HG03565 (cell line): ENCODE results near the gene DLGAP1.
"Not testable (repeated sequence)": the region's sequence is repeated elsewhere in the genome, so short reads cannot be mapped to it uniquely, and the experiment has no call there.

ENCODE experiments used
- ATAC-seq: cut with Tn5 transposase; IDR thresholded peaks from one replicate; pipeline ENCODE4 v1.9.1; 2021; ENCODE audit warnings: mild to moderate bottlenecking, moderate library complexity; ENCODE audit not compliant: unreplicated experiment

DLGAP1 gene

GRCh38 chr18:3710712-3711301 lies 744.3 kb downstream of the DLGAP1 start:
- no peak for ATAC-seq

- ATAC-seq = no peak
Measured at GRCh38 chr18:3709205-3709604, 745.9 kb downstream of the DLGAP1 start.

- no peak for ATAC-seq
Measured at GRCh38 chr18:3706279-3707097, 748.6 kb downstream of the DLGAP1 start.

- ATAC-seq = no peak
Measured at GRCh38 chr18:3704556-3705344, 750.4 kb downstream of the DLGAP1 start.

- no peak for ATAC-seq
Measured at GRCh38 chr18:3703732-3704176, 751.4 kb downstream of the DLGAP1 start.

- not testable (repeated sequence) for ATAC-seq
Measured at GRCh38 chr18:3699707-3700567, 755.2 kb downstream of the DLGAP1 start.

GRCh38 chr18:3694030-3694778 lies 760.9 kb downstream of the DLGAP1 start:
- not testable (repeated sequence) for ATAC-seq

GRCh38 chr18:3693410-3693809 lies 761.7 kb downstream of the DLGAP1 start:
- ATAC-seq = no peak

GRCh38 chr18:3692691-3693090 lies 762.4 kb downstream of the DLGAP1 start:
- ATAC-seq = no peak

GRCh38 chr18:3692113-3692621 lies 762.9 kb downstream of the DLGAP1 start:
- no peak for ATAC-seq

GRCh38 chr18:3691705-3692104 lies 763.4 kb downstream of the DLGAP1 start:
- ATAC-seq = no peak

GRCh38 chr18:3690764-3691066 lies 764.4 kb downstream of the DLGAP1 start:
- no peak for ATAC-seq

GRCh38 chr18:3689986-3690763 lies 764.9 kb downstream of the DLGAP1 start:
- no peak for ATAC-seq

GRCh38 chr18:3689091-3689490 lies 766.0 kb downstream of the DLGAP1 start:
- no peak for ATAC-seq

GRCh38 chr18:3688690-3689089 lies 766.4 kb downstream of the DLGAP1 start:
- ATAC-seq = no peak

GRCh38 chr18:3683483-3683882 lies 771.6 kb downstream of the DLGAP1 start:
- no peak for ATAC-seq

GRCh38 chr18:3682061-3682460 lies 773.0 kb downstream of the DLGAP1 start:
- no peak for ATAC-seq

- ATAC-seq = no peak
Measured at GRCh38 chr18:3679241-3679640, 775.9 kb downstream of the DLGAP1 start.

- no peak for ATAC-seq
Measured at GRCh38 chr18:3675994-3676393, 779.1 kb downstream of the DLGAP1 start.
